Thyroid gland (tissue), 4 donors: ENCODE measurements around the gene PLEKHD1.

Experiments used
- CTCF ChIP-seq, 6 experiments: fragments of 200-600 bp in 3 of 6; fragments of 450-650 bp in 3 of 6; sonication (generic) in 3 of 6; IDR thresholded peaks; one replicate each; pipeline ENCODE4 v1.5.1; 2016 to 2019; ENCODE audit warnings: antibody characterized with exemption in 6 of 6, mild to moderate bottlenecking in 2 of 6, inconsistent platforms in 1 of 6, moderate library complexity in 1 of 6
- POLR2A ChIP-seq, 2 donors: fragments of 450-650 bp; IDR thresholded peaks; one replicate each; pipeline ENCODE4 v1.6.1; 2017; ENCODE audit warnings: antibody characterized with exemption in 2 of 2, mild to moderate bottlenecking in 2 of 2, moderate library complexity in 1 of 2

GRCh38 chr14:69490219-69490918 is 5.8 kb downstream of the PLEKHD1 start:
- no peak for TF ChIP-seq POLR2A (IDR thresholded peaks at IDR 0.05)
- TF ChIP-seq CTCF (IDR thresholded peaks at IDR 0.05) = no peak
